Activated CD4-positive, alpha-beta T cell treated with anti-CD3 and anti-CD28 coated beads, Interleukin-2, Interleukin-6, amounts not matched to agents 100 ng/mL and 50 ng/mL, durations not matched to agents 16 hours and 8 hours (primary cell): ENCODE data around the gene SMYD2.

Source experiments
- DNase-seq: peaks from one replicate; pipeline ENCODE4 v3.0.0-alpha.2; 2020

Gene SMYD2

DNA sequence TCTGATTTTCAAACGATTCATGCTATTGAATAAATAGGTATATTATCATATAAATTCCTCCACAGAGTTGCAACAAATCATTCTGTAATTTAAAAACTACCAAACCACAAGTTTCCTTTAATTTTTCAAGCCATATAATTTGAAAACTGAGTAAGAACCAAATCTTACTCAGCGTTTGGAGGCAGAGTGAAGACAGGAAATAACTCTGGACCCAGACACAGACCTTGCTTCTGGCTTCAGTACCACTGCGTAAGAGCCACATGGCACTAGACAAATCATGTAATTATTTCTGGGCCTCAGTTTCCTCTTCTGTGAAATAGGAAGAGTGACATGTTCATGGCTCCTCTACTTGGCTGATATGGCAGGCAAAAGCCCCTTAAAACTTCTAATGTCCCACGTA, 82.4 kb downstream of the SMYD2 start:
- peak; percentile 12 for DNase-seq

DNA sequence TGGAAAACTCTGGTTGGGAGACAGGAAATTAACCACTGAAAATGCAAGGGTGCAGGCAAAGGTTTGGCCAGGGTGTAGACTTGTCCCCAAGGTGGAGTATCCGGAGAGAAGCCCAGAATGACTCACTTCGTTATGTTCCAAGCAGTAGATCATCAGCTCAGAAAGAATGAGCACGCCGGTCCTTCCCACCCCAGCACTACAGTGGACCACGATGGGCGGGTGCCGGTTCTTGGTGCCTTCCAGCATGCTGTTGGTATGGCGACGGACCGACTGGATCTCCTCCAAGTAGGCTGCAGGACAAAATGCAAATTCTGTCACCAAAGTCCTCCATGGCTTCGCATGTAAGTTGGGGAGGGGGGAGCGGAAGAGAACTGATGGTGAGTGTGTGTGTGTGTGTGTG, 83.4 kb downstream of the SMYD2 start:
- DNase-seq = no peak

DNA sequence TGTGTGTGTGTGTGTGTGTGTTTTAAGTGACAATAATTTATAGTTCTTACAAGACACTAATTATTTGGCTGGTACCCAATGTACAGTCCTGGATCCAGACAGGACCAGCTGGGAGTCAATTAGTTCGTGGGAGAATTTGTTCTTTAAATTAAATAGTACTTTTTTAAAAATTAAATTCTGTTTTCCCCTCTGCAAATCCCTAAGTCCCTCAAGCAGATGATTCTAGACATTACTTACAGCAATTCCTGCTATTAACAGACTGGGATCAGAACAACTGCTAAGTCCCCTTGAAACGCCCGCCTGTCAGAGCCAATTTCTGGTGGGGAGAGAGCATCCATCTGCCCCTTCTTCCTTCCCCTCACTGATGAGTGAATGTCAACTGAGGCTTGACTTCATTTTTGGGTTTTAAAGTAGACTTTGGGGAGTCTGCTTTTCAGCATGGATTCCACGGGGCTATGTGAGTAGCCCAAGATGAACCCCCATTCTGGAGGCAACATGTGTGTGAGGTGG, 83.9 kb downstream of the SMYD2 start:
- no peak for DNase-seq

DNA sequence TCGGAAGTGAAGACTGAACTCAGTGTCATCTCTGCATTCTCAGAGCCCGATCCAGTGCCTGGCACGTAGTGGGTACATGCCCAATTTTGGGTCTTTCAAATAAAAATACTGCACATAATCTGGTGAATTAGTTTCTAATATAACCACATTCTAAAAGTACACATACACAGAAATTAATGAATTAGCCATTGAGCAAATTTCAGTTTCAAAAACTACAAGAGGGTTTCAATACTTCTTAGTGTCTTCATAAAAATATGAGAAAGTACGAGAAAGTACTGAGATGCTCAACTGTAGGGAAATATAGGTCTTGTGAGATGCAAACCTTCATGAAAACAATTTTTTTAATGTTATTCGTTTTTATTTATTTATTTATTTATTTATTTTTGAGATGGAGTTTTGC, 86.9 kb downstream of the SMYD2 start:
- no peak for DNase-seq

DNA sequence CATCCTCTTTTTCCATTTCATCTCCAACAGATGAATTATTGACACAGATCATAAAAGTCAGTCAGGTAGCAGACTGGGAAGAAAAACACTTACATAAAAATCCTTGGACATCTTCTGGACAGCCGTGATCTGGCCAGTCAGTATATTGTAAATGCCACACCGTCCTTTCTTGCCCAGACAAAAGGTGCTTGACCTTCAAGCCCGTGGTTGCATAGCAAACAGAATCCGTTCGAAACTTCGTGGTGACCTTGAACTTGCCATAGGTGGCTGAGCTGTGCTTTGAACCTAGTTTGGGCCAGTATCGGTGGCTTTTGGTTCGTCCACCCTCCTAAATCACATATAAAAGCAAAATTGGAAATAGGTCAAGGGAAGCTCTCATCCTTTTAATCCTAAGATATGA, 88.4 kb downstream of the SMYD2 start:
- DNase-seq = no peak

DNA sequence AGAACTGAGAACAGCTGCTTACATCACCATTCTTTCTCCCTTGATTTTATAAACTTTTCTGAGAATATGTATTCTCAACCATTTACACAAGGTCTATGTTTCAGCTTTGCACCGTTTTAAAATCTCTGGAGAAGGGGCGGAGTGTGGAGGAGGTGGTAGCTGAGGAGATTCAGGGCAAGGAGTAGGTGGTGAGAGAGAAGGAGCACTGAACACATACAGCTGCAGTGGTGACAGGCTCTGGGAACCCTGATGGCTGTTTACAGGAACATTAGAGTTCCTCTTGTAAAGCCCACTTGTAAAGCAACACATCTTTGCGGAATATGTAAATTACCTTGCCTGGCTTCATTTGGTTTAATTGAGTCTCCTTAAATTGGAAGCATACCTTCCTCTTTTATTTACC, 89.7 kb downstream of the SMYD2 start:
- no peak for DNase-seq

DNA sequence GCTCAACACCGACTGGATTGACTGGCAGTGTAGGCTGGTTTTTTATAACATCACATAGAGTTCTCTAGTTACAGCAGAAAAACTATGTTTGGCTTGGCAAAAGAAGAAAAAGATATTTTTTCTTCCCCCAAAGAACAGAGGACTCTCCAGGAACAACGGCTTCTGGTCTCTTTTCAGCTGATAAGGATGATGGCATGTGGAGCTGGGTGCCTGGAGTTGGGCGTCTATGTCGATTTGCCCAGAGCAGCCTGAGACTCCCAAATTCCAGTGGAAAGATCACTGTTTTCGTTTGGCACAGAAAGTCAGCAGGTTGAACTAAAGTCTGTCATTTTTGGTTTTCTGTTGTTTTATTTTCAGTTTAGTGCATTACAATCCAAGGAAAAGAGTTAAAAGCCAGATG, 91.1 kb downstream of the SMYD2 start:
- DNase-seq = no peak

DNA sequence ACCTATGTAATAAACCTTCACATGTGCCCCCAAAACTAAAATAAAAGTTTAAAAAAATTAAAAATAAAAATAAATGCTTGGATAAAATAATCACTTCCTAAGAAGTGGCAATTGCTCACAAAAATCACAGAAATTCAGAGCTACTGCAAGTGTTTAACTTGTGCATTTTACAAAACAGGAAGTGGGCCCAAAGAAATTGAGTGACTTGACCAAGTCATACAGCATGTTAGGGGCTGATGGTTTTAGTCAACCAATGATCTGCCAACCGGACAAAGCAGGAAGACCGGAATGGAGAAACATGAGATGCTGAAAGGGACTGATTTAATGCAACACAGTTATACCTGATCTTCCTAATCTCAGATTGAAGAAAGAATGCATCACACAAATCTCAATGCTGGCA, 96.5 kb downstream of the SMYD2 start:
- no peak for DNase-seq

DNA sequence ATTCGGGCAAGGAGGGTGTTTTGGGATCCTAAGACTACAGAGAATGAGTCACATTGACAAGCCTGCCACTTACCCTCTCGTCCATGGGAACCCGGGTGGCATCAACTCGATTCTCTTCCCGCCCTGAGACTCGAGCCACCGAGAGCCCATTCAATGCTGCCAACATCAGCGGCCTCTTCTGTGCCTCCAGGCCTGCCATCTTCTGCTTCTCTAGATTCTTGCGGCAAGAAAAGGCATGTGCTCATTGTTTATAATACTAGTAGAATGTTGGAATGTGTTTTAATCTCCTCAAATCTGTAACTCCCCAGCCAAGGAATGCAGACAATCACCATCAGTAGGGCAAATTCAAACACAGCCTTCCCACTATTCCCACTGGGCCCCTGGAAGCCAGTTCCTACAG, 96.9 kb downstream of the SMYD2 start:
- no peak for DNase-seq

DNA sequence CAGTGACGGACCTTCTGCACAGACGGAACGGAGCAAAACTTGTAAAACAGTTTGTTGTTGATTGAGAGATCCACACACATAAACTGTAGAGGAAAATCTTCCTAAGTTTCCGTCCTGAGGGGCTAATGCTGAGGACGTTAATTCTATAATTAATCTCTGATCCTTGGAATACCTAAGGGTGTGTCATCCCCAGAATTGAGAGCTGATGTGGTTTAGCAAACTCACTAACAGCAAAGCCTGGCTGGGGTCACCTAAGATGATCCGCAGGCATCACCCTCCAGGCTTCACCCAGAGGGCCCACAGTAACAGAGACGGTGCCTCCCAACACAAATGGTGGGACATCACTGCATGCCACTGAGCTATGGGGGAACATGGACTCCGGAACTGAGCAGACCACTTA, 97.5 kb downstream of the SMYD2 start:
- DNase-seq = no peak

DNA sequence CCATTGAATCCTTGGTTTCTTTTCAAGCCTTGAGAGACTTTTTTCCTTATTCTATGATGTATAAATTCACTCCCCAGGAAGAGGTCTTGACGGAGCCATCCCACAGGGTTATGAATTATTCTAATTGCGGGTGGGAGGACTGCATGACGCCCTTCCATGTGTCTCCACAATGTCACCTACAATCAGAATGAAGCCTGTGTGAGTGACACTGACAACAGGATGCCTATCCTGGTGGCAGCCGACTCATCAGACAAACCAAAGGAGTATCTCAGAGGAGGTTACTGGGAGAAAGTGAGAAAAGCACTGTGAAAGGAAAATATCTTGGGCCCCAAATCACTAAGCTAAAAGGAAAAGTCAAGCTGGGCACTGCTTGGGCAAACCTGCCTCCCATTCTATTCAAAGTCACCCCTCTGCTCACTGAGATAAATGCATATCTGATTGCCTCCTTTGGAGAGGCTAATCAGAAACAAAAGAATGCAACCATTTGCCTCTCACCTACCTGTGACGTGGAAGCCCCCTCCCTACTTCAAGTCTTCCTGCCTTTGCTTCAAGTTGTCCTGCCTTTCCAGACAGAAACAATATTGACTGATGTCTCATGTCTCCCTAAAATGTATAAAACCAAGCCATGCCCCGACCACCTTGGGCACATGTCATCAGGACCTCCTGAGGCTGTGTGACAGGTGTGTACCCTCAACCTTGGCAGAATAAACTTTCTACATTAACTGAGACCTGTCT, 98.4 kb downstream of the SMYD2 start:
- no peak for DNase-seq

DNA sequence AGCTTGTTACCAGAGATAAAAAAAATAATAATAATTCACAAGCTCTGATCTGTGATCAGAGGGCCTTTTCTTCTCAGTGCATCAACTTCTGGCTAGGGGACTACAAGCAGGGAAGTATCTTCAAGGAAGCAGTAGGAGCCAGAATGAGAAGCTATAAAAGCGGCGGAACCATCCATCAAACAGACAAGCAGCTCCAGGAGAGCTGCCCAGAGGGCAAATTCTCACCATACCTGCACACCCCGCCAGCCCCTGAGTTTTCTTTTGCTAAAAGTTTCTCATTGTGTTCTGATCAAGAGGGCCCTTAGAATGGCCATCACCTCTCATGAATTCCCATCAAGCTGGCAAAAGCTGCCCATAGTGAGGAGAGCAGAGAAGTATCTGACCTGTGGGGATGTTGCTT, 99.4 kb downstream of the SMYD2 start:
- DNase-seq = no peak

DNA sequence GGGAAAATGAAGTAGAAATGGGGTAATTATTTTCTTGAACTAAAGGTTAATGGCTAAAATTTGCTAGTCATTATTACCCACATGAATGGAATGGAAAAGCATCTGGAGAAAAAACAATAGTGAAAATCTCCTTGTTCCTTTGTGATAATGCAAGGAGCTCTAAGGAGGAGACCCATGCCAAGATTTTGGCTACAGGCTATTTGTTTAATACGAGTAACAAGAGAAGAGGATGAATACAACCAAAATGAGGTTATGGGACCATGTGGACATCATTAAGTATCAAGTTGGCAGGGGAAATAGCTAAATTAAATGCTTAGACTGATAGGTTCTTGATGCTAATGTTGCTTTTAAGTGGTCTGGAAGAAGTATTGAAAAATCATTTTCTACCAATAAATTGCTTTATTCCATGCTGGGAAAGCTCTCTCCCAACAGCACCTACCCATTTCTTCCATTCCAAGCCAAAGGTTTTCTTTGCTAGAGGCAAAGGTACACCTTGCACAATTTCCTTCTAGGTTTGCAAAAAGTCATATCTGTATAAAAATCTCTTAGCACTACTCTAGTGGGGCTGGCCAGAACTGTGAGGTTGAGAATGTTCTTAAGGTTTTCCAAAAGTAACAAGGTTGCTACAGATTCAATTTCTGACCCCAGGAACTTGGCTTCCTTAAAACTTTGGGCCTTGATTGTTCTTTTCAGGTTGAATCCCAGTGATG, 100.2 kb downstream of the SMYD2 start:
- no peak for DNase-seq

DNA sequence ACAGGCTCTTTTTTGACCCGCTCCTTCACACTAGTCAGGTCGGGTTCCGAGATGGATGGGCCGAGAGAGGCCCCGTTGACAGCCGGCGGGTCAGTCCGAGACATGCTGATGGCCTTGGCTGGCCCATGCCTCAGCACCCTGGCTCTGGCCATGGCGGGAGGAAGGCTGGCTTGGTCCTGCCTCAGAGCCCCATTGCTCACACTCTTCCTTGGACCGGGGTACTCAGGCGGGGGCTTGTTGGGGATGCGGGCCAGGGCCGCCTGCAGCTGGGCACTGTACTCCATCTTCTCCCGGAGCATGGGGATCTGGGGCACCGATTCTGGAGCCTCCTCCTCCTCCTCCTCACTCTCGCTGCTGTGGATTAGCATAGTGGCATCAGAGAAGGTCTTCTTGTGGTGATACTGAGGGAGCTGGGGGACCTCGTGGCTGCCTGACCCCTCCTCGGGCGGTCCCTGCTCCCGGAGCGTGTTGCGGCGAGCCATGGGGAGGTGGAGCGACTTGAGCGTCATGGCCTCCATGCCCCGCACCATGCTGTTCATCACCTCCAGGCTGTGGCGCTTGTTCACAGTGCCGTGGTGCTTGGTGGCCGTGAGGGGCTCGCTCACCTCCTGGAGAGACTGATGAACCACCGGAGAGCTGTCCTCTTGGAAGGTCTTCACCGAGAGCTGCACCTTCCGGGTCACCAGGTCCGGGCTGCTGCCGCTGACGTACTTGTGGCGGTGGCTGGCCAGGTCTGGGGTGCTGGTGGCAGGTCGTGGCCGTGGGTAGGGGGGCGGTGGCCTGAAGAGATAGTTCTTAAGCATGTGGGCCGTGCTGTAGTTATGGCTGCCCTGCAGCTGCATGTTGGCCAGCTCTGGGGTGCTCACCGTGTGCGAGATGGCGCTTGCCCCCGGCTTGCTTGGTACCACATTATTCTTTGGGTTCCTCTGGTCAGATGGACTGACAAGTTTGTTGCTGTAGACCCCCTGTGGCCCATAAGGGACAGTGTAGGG, 102.7 kb downstream of the SMYD2 start:
- no peak for DNase-seq

DNA sequence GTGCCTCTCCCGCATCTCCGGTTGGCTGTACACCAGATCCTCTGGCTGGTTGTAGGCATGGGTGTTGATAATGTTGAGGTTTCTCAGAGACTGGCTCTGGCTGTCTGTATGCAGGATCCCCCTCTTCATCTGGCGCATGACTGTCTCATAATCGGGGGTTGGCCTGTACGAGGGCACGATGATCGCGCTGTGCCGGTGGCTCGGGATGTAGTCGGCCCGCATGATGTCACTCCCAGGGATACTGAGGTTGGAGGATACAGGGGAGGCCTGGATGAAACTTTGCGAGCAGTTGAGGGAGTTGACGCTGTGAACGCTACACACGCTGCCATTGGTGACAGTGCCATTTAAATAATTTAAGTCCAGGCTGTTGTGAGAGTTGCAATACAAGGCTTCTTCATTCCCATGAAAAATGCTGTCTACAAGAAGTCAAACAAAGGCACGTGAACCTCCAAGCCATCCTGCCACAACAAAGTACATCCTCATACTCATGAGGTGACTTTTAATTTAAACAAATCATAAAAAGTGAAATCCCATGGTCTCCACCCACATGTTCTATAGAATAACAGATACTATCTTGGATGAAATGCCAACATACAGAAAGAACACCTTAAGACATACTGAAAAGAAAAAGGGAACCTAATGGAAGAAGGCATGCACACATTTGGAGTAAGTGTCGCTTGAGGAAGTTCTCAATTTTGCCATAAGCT, 103.6 kb downstream of the SMYD2 start:
- no peak for DNase-seq

DNA sequence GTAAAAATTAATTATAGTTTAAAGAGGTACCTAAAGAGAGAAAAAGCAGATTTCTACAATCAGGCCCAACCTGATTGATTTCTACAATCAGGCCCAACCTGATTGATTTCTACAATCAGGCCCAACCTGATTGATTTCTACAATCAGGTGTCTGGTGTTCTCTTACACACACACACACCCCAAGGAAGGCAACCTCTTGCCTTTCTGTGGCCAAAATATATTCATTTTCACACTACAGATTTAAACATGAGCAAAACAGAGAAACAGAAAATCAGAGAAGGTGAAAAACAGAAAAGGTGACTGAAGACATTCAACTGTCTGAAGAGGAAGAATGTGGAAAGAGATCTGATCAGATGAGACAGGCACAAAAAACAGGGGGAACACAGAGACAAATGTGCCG, 104.5 kb downstream of the SMYD2 start:
- peak; percentile 37 for DNase-seq

DNA sequence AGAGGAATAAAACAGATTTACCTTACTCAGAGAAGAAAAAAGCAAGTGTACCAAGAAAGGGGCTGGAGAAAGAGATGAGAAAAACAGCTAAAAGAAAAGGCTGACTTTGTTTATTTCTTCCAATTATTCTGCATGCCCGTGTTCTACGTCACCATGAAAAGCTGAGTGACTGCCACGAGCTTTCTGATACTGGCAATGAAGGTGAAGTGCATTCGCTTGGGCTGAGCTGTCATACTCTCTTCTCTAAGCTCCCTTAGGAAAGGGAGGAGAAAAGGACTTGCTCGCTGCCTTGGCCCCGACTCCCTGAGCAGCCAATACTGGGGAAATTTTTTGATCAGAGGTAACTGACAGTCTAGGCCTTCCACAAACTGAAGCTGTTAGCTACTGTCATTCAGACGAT, 105.4 kb downstream of the SMYD2 start:
- DNase-seq = no peak
